GM12875 (cell line): ENCODE measurements around the gene MRPL20.

Source experiments
- H3K4me3 ChIP-seq: one replicate; pipeline ENCODE4 v1.5.1; 2011; ENCODE audit warnings: low read depth, low read length, control low read depth
- TF ChIP-seq, protein P1 (sequence below): IDR thresholded peaks from 2 replicates; pipeline ENCODE4 v1.5.1; 2011; ENCODE audit warnings: low read depth, mild to moderate bottlenecking, control low read depth, inconsistent platforms, low read length, moderate library complexity, borderline replicate concordance; ENCODE audit not compliant: insufficient read depth

Gene MRPL20

DNA sequence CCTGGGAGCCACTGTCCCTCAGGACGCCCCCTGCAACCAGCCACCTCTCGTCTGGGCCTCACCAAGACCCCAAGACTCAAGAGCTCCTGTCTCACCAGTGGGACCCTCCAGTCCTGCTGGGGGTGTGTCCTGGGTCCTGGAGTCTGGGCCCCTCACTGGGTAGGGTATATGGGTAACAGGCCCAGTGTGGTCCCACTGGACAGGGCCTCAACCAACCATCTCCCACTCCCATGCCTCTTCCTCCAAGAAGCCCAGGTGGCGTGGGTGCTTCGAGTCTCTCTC is 27.7 kb upstream of the MRPL20 start:
- H3K4me3 ChIP-seq = no peak overlapping the region

DNA sequence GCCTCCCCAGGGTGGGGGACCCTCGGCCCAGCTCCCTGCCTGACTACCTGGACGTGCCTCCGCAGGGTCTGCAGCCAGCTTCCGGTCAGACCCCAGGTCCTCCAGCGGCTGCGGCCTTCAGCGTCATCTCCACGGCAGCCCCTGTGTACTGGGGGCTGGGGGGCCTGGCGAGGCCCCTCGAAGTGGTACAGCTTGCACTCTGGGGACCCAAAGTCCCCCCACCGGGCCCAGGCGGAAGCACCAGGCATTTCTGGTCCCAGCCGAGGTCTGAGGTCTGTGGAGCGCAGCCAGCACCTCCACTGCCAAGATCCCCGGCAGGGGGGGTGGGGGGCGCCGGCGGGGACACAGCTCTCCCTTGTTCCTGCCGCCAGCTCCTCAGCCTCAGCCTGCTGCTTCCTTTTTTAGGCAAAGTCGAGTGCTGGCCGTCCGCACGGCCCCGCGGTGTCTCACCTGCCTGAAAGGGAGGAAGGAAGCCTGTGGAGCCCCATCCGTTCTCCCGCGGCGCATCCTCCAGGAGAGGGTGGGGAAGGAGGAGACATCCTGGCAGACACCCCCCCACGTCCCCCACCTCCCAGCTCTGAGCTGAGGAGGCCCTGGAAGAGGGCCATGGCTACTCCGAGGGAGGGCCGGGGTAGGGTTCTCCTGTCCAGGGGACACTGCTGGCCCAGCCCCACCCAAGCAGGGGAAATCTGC is 27.2 kb upstream of the MRPL20 start:
- no peak overlapping the region for H3K4me3 ChIP-seq

More for the DNA sequence above, 27.7 kb upstream of the MRPL20 start:
- TF ChIP-seq, protein P1, sequence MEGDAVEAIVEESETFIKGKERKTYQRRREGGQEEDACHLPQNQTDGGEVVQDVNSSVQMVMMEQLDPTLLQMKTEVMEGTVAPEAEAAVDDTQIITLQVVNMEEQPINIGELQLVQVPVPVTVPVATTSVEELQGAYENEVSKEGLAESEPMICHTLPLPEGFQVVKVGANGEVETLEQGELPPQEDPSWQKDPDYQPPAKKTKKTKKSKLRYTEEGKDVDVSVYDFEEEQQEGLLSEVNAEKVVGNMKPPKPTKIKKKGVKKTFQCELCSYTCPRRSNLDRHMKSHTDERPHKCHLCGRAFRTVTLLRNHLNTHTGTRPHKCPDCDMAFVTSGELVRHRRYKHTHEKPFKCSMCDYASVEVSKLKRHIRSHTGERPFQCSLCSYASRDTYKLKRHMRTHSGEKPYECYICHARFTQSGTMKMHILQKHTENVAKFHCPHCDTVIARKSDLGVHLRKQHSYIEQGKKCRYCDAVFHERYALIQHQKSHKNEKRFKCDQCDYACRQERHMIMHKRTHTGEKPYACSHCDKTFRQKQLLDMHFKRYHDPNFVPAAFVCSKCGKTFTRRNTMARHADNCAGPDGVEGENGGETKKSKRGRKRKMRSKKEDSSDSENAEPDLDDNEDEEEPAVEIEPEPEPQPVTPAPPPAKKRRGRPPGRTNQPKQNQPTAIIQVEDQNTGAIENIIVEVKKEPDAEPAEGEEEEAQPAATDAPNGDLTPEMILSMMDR = no peak

DNA sequence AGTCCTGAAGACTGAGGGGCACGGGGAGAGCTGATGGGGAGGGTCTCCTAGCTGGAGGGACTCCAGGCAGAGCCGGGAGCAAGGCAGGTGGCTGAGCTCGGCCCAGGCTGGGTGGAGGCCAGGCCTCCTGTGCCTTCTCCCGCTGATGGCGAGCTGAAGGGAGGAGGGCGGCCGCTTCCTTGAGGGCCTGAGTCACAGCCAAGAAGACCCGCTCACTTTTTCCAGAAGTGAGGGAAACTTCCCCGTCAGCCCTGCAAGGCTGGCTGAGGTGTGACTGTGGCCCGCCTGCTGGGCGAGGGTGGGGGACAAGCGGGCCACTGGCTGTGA is 26.7 kb upstream of the MRPL20 start:
- TF ChIP-seq, protein P1 = no peak
- H3K4me3 ChIP-seq = peak overlapping the region; percentile 10

More for the DNA sequence above, 27.2 kb upstream of the MRPL20 start:
- TF ChIP-seq, protein P1 = no peak

DNA sequence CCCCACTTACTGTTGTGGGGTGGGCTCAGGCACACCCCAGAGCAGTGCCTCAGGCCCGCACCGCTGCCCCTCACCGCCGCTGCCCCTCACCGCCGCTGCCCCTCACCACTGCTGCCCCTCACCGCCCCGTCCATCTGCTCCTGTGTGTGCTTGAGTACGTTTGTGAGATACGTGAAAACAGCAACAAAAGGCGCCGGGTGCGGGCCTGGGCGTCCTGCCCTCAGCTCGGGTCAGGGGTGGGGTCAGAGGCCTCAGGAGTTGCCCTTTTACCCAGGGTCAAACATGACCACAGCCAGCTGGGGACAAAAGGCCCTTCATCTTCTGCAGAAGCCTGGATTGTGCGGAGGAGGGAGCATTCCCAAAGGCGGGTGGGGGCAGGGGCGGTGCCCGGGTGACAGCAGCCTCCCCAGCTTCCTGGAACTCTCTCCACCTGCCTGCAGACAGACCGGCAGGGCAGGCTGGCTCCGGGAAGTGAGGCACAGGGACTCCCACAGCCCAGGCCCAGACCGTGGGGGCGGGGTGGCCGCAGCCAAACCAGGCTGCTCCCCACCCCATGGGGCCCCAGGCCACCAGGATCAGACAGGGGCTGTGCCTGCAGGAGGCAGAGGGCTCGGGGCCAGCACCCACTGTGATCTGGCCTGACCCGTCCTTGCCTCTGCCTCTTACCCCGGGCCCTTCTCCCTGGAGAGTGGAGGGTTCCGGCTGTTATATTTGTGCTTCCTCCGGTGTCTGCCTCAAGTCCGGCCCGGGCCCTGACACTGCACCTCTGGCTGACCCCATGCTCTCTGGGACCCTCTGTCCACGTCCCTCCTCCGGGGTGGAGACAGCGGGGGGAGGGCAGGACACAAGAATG is 26.1 kb upstream of the MRPL20 start:
- H3K4me3 ChIP-seq = no peak overlapping the region
- TF ChIP-seq, protein P1 = no peak

DNA sequence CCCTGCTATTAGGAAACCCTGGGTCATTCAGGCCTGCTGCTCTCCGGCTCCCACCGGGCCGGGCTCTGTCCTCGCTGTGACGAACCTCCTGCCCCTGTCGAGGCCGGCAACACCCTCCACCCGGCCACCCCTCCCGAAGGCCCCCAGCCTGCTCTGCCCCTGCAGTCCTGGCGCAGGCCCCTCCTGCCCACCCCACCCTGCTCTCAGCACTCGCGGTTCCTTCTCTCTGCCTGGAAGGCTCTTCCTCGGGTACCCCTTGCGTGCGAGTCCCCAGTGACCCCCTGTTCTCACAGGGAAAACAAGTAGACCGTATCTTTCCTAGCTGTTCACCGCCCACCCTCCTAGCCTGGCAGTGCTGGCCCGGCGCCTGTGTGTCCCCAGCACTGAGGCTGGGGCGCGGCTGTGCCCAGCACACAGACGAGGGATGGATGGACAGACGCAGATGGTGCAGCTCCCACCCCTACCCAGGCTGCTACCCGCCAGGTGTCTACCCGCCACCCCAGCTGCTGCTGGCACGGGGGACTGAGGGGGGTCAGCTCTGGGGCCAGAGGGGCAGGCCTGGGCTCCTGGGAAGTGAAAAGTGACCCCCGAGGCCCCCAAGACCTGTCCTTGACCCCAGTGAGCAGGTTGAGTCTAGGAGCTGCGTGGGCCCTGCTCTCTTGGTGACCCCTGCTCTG is 25.3 kb upstream of the MRPL20 start:
- H3K4me3 ChIP-seq = no peak overlapping the region
- TF ChIP-seq, protein P1 = no peak

DNA sequence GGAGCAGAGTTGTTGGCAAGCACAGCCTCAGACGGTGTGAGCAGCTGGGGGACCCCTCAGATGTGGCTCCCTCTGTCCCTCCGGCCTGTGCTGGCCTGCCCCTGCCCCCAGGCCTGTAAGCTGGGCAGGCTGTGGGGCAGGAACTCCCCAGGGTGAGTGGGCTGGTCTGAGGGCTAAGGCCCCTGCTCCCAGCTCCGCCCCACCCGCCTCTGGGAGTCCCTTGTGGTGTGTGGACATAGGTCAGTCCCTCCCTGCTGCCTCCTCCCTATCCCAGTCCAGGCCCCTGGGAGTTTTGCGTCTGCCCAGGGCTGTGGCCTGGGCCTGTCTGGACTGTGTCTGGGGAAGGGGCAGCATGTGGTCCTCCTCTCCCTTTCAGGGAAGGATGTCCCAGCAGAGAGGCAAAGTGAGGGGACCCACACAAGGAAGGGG is 24.8 kb upstream of the MRPL20 start:
- no peak overlapping the region for H3K4me3 ChIP-seq
- TF ChIP-seq, protein P1 = no peak
